ENCODE results near the gene RIN3. TPM values are rescaled to one million over a fixed set of nuclear protein-coding genes. Genes with fewer than 3 reads are reported as not detected.

Gene RIN3
- total RNA-seq, 1 experiment from 2014 or later = 2.4 TPM

GRCh38 chr14:92628636-92629035, 115.1 kb downstream of the RIN3 start:
- BruUV-seq (replicated peaks) = no TSS peak
- DNase-seq (ENCODE audit: low spot score) = no peak
- H3K4me3 ChIP-seq (ENCODE audit: low read depth, low read length, poor library complexity, severe bottlenecking) = no peak overlapping the region
- ChIA-PET POLR2A (ENCODE audit: low non-redundant PET) (no interaction called here), CTCF (interaction anchor here (0.6 kb wide), 1 partner anchor 58 kb away, joined by 3 read pairs; no protein-coding TSS in a partner anchor)
- no peak overlapping the region for H3K27ac ChIP-seq (ENCODE audit: low read depth, low read length, poor library complexity, severe bottlenecking)
- peaks cover 5% of the 10 kb centered on the region for H3K9me3 ChIP-seq (ENCODE audit: low read depth, low read length, poor library complexity, severe bottlenecking)
- TF ChIP-seq CTCF (conservative IDR thresholded peaks at IDR 0.05; ENCODE audit: low read depth, low read length) (no peak), EZH2 (IDR thresholded peaks at IDR 0.05; ENCODE audit: borderline replicate concordance, low read depth, low read length, poor library complexity, severe bottlenecking) (no peak)
- H3K27me3 ChIP-seq (replicated peaks; ENCODE audit: insufficient read depth, low read depth, low read length, poor library complexity) = no peaks in the 10 kb centered on the region
- intact Hi-C loops (cut with micrococcal nuclease; ENCODE audit: unreplicated experiment) = no loop called here
- H3K4me1 ChIP-seq (ENCODE audit: insufficient read depth, low read length, poor library complexity, severe bottlenecking) = no peaks in the 10 kb centered on the region
- no peaks in the 10 kb centered on the region for H3K36me3 ChIP-seq (ENCODE audit: insufficient read depth, low read length, poor library complexity, severe bottlenecking)

- BruUV-seq (replicated peaks) = no TSS peak
- DNase-seq (ENCODE audit: low spot score) = no peak
- no peaks in the 10 kb centered on the region for H3K27me3 ChIP-seq (replicated peaks; ENCODE audit: insufficient read depth, low read depth, low read length, poor library complexity)
- POLR2A ChIA-PET (ENCODE audit: low non-redundant PET) = interaction anchor here (0.5 kb wide), 1 partner anchor 61 kb away, joined by 6 read pairs; no protein-coding TSS in a partner anchor
- no peak overlapping the region for H3K27ac ChIP-seq (ENCODE audit: low read depth, low read length, poor library complexity, severe bottlenecking)
- no peak overlapping the region for H3K4me3 ChIP-seq (ENCODE audit: low read depth, low read length, poor library complexity, severe bottlenecking)
- intact Hi-C loops (cut with micrococcal nuclease; ENCODE audit: unreplicated experiment) = no loop called here
- CTCF ChIA-PET = no interaction called here
- TF ChIP-seq CTCF (conservative IDR thresholded peaks at IDR 0.05; ENCODE audit: low read depth, low read length) (no peak), EZH2 (IDR thresholded peaks at IDR 0.05; ENCODE audit: borderline replicate concordance, low read depth, low read length, poor library complexity, severe bottlenecking) (no peak)
- no peaks in the 10 kb centered on the region for H3K4me1 ChIP-seq (ENCODE audit: insufficient read depth, low read length, poor library complexity, severe bottlenecking)
- H3K9me3 ChIP-seq (ENCODE audit: low read depth, low read length, poor library complexity, severe bottlenecking) = peaks cover 5% of the 10 kb centered on the region
- H3K36me3 ChIP-seq (ENCODE audit: insufficient read depth, low read length, poor library complexity, severe bottlenecking) = no peaks in the 10 kb centered on the region
Measured at GRCh38 chr14:92630367-92630766, 116.8 kb downstream of the RIN3 start.

- intact Hi-C loops (cut with micrococcal nuclease; ENCODE audit: unreplicated experiment) = no loop called here
- Histone ChIP-seq H3K27me3 (replicated peaks; ENCODE audit: insufficient read depth, low read depth, low read length, poor library complexity) (no peaks in the 10 kb centered on the region), H3K4me3 (ENCODE audit: low read depth, low read length, poor library complexity, severe bottlenecking) (no peak overlapping the region), H3K4me1 (ENCODE audit: insufficient read depth, low read length, poor library complexity, severe bottlenecking) (no peaks in the 10 kb centered on the region), H3K36me3 (ENCODE audit: insufficient read depth, low read length, poor library complexity, severe bottlenecking) (no peaks in the 10 kb centered on the region), H3K27ac (ENCODE audit: low read depth, low read length, poor library complexity, severe bottlenecking) (no peak overlapping the region), H3K9me3 (ENCODE audit: low read depth, low read length, poor library complexity, severe bottlenecking) (peaks cover 5% of the 10 kb centered on the region)
- no peak for DNase-seq (ENCODE audit: low spot score)
- ChIA-PET POLR2A (ENCODE audit: low non-redundant PET) (no interaction called here), CTCF (no interaction called here)
- no TSS peak for BruUV-seq (replicated peaks)
- TF ChIP-seq CTCF (conservative IDR thresholded peaks at IDR 0.05; ENCODE audit: low read depth, low read length) (no peak), EZH2 (IDR thresholded peaks at IDR 0.05; ENCODE audit: borderline replicate concordance, low read depth, low read length, poor library complexity, severe bottlenecking) (no peak)
Measured at GRCh38 chr14:92631098-92631497, 117.5 kb downstream of the RIN3 start.
